GM12891 (cell line): Measurements from ENCODE around the gene TIAM2.

Experiments used
- DNase-seq: peaks from one replicate; pipeline ENCODE4 v3.0.0; 2011; ENCODE audit warnings: low spot score; ENCODE audit not compliant: insufficient read length
- FAIRE-seq: peaks from 2 replicates; lab custom pipeline; 2011; peaks lifted over from hg19 to GRCh38; lab: Jason Lieb, UNC
- PAX5 ChIP-seq: IDR thresholded peaks from 2 replicates; pipeline ENCODE4 v1.6.1; 2011; ENCODE audit warnings: low read length, moderate library complexity, mild to moderate bottlenecking; ENCODE audit not compliant: insufficient read depth, severe bottlenecking
- POLR2A ChIP-seq: IDR thresholded peaks from 2 replicates; pipeline ENCODE4 v1.6.1; 2011; ENCODE audit warnings: low read depth, low read length, control low read depth
- POLR2AphosphoS5 ChIP-seq: IDR thresholded peaks from 2 replicates; pipeline ENCODE4 v1.6.1; 2011; ENCODE audit warnings: low read depth, low read length, control low read depth
- POU2F2 ChIP-seq: IDR thresholded peaks from 2 replicates; pipeline ENCODE4 v1.6.1; 2011; ENCODE audit warnings: low read depth, mild to moderate bottlenecking, control low read depth, low read length, moderate library complexity
- SPI1 ChIP-seq: IDR thresholded peaks from 2 replicates; pipeline ENCODE4 v1.6.1; 2011; ENCODE audit warnings: low read depth, low read length, control low read depth
- TAF1 ChIP-seq: IDR thresholded peaks from 2 replicates; pipeline ENCODE4 v1.6.1; 2011; ENCODE audit warnings: low read depth, low read length, control low read depth

Gene TIAM2

DNA sequence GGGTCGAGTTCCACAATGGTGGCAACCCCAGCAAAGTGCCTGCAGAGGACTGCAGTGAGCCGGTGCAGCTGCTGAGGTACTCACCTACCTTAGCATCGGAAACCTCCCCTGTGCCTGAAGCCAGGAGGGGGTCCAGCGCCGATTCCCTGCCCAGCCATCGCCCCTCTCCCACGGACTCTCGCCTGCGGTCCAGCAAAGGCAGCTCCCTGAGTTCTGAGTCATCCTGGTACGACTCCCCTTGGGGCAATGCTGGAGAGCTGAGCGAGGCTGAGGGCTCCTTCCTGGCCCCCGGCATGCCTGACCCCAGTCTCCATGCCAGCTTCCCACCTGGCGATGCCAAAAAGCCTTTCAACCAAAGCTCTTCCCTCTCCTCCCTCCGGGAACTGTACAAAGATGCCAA, 134.6 kb downstream of the TIAM2 start:
- DNase-seq (no peak), FAIRE-seq (no peak)
- TF ChIP-seq POU2F2 = no peak
- TF ChIP-seq POLR2A = no peak
- no peak for TF ChIP-seq TAF1
- TF ChIP-seq SPI1 = no peak
- no peak for TF ChIP-seq PAX5

DNA sequence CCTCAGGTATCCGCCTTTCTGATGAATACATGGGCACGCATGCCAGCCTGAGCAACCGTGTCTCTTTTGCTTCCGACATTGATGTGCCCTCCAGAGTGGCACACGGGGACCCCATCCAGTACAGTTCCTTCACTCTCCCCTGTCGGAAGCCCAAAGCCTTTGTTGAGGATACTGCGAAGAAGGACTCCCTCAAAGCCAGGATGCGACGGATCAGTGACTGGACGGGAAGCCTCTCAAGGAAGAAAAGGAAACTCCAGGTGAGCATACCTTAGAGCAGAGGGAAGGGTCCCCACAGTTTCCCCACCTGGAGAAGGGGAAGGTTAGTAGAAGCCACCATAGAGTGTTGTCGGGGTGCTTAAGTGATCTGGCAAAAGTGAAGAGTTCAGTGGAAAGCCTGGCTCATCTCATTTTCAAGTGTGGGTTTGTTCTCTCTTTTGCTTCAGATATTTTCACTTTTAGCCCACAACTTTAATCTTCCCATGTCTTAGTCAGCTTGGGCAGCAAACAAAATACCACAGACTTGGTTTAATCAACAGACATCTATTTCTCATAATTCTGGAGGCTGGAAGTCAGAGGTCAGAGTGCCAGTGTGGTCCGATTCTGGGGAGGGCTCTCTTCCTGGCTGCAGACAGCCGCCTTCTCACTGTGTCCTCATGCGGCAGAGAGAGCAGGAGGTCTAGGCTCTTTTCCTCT, 135.2 kb downstream of the TIAM2 start:
- no peak for DNase-seq
- FAIRE-seq = no peak
- TF ChIP-seq POLR2A (no peak), PAX5 (no peak), TAF1 (no peak), POLR2AphosphoS5 (no peak), SPI1 (no peak), POU2F2 (no peak)

- TF ChIP-seq PAX5 (no peak), POU2F2 (no peak), POLR2A (no peak), POLR2AphosphoS5 (no peak), TAF1 (no peak), SPI1 (no peak)
- no peak for FAIRE-seq
- DNase-seq = no peak
Observed at GRCh38 chr6:155132617-155133016, 137.5 kb downstream of the TIAM2 start.

DNA sequence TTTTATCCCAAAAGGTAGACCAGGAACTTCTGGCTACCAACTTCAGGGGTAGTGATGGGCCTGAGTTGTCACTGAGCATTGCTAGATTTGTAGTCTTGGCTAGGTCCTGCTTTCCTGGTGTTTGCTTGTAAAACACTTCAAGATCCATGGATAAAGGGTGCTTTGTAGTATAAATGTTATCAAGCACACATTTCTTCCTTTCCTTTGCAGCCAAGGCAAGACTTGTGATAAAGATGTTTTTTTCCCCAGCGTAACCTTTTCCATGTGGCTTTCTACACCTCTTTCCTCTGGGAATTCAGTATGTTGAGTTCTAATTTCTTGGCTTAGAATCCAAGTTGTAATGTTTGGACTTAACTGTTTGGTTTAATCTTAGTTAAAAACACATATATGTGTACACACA, 145.9 kb downstream of the TIAM2 start:
- DNase-seq (no peak), FAIRE-seq (no peak)
- no peak for TF ChIP-seq POU2F2
- no peak for TF ChIP-seq TAF1
- no peak for TF ChIP-seq SPI1
- TF ChIP-seq POLR2A = no peak
- TF ChIP-seq POLR2AphosphoS5 = no peak
- no peak for TF ChIP-seq PAX5

GRCh38 chr6:155141512-155141911, 146.4 kb downstream of the TIAM2 start:
- DNase-seq = no peak
- TF ChIP-seq POLR2A = no peak
- TF ChIP-seq PAX5 = no peak
- TF ChIP-seq POLR2AphosphoS5 = no peak
- TF ChIP-seq POU2F2 = no peak
- TF ChIP-seq TAF1 = no peak
- TF ChIP-seq SPI1 = no peak
- FAIRE-seq = no peak

GRCh38 chr6:155142168-155143028, 147.3 kb downstream of the TIAM2 start:
- FAIRE-seq = no peak

GRCh38 chr6:155143029-155143577, 148.0 kb downstream of the TIAM2 start:
- FAIRE-seq (no peak), DNase-seq (no peak)
- no peak for TF ChIP-seq SPI1
- TF ChIP-seq POLR2A = no peak
- TF ChIP-seq POU2F2 = no peak
- TF ChIP-seq POLR2AphosphoS5 = no peak
- no peak for TF ChIP-seq TAF1
- no peak for TF ChIP-seq PAX5

More at GRCh38 chr6:155142168-155143028, 147.3 kb downstream of the TIAM2 start:
- no peak for DNase-seq
- TF ChIP-seq POLR2A = no peak
- no peak for TF ChIP-seq PAX5
- TF ChIP-seq POLR2AphosphoS5 = no peak
- no peak for TF ChIP-seq TAF1
- no peak for TF ChIP-seq POU2F2

GRCh38 chr6:155143578-155144106, 148.5 kb downstream of the TIAM2 start:
- DNase-seq (no peak), FAIRE-seq (no peak)
- TF ChIP-seq PAX5 (no peak), TAF1 (no peak), POLR2A (no peak), POU2F2 (no peak), POLR2AphosphoS5 (no peak), SPI1 (no peak)

DNA sequence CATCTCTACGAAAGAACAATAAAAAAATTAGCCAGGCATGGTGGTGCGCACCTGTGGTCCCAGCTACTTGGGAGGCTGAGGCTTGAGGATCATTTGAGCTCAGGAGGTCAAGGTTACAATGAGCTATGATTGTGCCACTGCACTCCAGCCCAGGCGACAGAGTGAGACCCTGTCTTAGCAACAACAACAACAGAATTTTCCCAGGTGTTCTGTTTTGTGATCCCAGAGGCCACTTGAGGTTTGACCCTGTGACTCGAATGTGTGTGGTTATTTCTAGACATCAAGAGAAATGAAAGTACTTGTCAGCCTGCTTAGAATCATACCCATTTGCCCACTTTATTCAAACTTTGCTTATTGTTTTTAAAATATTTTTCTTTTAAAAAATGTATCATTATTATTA, 151.1 kb downstream of the TIAM2 start:
- TF ChIP-seq SPI1 (no peak), PAX5 (no peak), POLR2AphosphoS5 (no peak), TAF1 (no peak), POLR2A (no peak), POU2F2 (no peak)

GRCh38 chr6:155147958-155148663, 153.0 kb downstream of the TIAM2 start:
- no peak for TF ChIP-seq PAX5
- no peak for TF ChIP-seq POLR2A
- no peak for TF ChIP-seq POU2F2
- TF ChIP-seq POLR2AphosphoS5 = no peak
- TF ChIP-seq SPI1 = no peak
- no peak for TF ChIP-seq TAF1
- DNase-seq = no peak
- FAIRE-seq = no peak

More for the DNA sequence above, 151.1 kb downstream of the TIAM2 start:
- no peak for DNase-seq
- no peak for FAIRE-seq
